ENCODE measurements around the gene SCNN1A.

SCNN1A gene

DNA sequence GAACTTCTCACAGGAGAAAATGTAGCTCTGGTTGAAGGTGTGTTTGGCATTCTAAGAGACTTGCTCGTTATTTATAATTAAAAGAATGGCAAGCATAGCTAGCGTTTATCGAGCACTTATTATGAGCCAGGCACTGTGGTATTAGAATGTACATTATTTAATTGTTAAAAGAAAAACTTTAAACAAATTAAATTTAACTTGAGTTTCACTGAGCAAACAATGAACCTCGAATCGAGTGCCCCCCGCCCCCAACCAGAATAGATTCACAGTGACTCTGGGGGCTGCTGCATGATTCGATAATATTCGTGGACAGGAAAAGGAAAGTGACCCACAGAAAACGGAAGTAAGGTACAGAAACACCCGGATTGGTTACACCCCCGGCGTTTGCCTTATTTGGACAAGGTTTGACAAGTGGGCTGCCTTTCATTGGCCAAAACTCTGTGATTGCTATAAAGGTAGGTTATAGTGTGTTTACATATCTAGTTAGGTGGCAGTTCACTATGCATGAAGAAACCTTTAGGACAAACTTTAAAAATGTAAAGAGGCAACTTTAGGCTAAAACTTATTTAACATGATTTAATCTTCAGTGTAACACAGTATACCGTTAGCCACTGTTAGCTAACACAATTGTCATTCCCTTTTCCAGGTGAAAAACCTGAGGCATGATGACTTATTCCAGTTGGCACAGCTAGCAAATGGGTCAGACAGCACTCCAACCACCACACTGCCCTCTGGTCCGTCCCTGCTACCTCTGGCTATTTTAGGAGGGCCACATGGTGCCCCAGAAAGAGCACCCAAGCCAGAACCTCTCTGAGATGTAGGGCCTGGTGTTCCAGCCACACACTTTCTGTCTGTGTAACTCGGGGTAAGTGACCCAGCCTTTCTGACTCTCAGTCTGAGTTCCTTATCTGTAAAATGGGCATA, 7.1 kb downstream of the SCNN1A start:
- no peak for DNase-seq

GRCh38 chr12:6367065-6367968, 8.0 kb downstream of the SCNN1A start:
- no peak for DNase-seq

- DNase-seq: no peak
Measured at GRCh38 chr12:6364044-6364374, 11.4 kb downstream of the SCNN1A start.

GRCh38 chr12:6363330-6364043, 11.9 kb downstream of the SCNN1A start:
- no peak for DNase-seq

DNA sequence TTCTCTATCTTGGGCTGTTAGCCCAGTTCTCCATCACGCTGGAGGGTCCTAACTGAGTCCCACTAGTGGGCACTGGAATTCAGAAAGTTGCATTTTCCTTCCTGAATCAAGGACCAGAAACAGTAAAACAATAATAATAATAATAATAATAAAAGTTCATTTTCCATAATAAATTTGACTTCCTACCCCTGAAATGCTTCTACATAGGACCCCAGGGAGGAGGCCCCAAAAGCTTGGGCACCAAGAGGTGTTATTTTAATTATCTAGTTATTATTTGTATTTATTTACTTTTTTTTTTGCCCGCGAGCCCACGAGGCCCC, 12.4 kb downstream of the SCNN1A start:
- no peak for DNase-seq

- DNase-seq: no peak
Measured at GRCh38 chr12:6362403-6362802, 13.0 kb downstream of the SCNN1A start.

DNA sequence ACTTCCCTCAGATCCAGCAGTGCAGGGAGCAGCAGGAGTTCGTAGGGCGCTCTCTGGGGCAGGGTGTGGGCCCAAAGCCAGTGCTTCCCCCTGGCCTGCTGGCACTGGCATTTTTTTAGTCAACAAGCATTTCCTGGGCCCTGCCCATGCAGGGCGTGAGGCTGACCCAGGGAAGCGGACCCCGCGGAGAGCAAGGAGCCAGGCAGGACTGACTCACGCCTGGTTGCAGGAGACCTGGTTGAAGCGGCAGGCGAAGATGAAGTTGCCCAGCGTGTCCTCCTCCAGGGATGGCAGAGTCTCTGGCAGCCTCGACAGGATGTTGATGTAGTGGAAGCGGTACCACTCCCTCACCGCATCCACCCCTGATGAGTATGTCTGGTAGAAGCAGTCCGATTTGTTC, 13.5 kb downstream of the SCNN1A start:
- DNase-seq: no peak

DNA sequence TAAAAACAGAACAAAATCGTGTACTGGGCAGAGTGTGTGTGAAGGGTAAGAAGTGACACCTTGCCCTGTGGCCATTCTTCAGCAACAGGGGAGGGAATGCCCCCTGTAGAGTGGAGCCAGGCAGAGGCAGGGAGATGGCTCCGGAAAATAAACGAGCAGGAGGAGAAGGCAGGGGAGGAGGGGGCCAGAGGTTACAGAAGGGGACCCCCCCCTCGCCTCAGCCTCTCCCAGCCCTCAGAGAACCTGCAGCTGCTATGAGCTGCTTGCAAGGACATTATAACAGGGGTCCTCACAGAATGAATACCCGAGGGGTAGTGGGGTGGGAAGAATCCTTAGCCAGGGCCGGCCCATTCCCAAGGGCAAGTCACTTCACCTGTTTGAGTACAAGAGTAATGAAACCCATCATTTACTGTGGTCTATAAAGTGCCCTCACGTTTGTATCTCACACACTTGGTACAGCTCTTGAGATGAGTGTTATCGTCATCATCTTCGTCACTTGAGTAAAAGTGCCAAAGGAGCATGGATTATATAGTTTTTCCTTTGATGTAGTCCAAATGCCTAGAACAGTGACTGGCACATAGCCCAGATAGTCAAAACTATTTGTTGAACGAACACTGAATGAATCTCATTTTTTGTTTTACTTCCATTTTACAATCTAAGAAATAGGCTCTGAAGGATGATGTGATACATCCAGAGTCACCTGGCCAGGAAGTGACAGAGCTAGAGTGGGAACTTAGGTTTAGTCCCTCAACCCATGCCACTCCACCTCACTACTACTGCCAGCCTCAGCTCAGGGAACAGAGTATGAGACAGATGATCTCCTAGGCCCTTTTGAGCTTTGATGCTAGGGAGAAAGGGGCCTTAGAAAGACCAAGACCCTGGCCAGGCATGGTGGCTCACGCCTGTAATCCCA, 14.5 kb downstream of the SCNN1A start:
- no peak for DNase-seq

GRCh38 chr12:6360080-6360571, 15.2 kb downstream of the SCNN1A start:
- DNase-seq: no peak

- DNase-seq: no peak
Measured at GRCh38 chr12:6358881-6359280, 16.5 kb downstream of the SCNN1A start.

- no peak for DNase-seq
Measured at GRCh38 chr12:6356374-6356820, 19.0 kb downstream of the SCNN1A start.

- DNase-seq: no peak
Measured at GRCh38 chr12:6355491-6356373, 19.6 kb downstream of the SCNN1A start.

DNA sequence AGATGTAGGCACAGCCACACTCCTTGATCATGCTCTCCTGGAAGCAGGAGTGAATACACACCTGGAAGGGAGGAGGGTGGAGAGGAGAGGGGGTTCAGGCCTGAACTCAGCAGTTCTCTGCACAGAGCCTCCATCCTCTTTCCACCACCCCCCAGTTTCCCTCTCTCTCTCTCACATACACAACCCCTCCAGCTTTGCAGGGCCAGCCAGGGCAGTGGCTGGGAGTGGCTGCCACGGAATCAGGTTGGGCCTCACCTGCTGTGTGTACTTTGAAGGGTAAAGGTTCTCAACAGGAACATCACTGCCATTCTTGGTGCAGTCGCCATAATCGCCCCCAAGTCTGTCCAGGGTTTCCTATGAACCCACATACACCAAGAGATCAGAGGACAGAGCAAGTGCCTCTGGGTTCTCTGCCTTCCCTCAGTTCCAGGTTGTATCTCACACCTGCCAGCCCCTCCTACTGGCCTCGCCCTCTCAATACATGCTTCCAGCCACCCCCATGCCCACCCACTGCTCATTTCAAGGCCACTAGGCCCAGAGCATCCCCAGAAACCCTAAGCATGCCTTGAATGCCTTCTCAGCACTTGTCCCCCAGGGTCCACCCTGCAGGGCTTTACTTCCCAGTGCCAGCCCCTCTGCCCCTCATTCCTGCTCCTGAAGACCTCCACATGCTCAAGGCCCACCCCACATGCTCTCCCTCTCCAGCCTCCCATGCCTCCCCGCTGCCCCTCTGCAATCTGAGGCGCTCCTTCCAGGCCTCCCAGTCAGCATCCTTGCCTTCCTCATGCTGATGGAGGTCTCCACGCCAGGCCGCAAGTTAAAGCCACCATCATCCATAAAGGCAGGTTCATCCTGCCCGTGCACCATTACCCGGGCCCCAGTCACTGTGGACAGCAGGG, 20.6 kb downstream of the SCNN1A start:
- DNase-seq: no peak

DNA sequence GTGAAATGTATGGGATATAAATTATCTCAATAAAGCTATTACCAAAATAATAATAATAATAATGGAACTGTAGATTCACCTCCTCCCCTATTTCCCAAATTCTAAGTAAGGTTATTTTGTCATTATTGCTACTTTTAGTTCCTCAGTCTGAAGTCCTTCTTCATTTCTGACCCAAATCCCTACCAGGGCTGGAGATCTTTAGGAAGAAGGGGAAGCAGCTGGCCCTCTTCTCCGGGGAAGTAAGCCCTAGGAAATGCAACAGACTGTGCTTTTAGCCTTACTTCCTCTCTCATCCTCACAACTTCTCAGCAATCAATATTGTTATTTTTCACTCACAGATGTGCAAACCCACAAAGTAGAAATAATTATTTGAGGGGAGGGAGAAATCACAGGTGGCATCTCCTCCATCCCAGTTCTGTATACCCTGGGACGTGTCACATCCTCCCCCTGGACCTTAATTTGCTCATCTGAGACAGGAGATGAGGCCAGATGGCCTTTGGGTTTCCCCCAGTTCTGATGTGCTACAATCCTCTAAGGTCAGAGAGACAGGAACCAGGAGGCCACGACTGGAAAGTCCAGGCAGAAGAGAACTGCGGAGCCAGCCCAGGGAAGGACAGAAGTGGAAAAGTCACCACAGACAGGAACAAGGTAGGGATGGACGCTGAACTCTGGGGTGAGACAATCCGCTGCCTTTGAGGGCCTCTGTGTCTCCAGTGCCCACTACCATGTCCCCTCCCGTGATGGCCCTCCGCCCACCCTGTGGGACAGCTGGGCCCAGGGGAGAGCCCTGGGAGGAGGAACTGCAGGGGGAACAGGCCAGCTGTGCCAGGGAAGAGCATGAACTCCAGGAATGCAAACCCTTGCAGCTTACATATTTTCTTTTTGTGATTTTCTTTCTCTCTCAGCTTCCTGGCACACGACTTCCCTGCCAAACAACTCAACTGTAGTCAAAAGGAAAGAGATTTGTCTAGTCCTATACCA, 22.9 kb downstream of the SCNN1A start:
- no peak for DNase-seq

DNA sequence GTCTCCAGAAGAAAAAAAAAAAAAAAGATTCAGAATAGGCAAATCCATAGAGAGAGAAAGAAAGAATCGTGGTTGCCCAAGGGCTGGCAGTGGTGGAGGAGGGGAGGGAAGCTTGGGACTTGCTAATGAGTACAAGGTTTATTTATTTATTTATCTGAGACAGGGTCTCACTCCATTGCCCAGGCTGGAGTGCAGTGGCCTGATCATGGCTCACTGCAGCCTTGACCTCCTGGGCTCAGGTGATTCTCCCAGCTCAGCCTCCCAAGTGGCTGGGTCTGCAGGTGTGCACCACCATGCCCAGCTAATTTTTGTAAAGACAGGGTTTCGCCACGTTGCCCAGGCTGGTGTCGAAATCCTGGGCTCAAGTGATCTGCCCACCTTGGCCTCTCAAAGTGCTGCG, 23.7 kb downstream of the SCNN1A start:
- DNase-seq: no peak

DNA sequence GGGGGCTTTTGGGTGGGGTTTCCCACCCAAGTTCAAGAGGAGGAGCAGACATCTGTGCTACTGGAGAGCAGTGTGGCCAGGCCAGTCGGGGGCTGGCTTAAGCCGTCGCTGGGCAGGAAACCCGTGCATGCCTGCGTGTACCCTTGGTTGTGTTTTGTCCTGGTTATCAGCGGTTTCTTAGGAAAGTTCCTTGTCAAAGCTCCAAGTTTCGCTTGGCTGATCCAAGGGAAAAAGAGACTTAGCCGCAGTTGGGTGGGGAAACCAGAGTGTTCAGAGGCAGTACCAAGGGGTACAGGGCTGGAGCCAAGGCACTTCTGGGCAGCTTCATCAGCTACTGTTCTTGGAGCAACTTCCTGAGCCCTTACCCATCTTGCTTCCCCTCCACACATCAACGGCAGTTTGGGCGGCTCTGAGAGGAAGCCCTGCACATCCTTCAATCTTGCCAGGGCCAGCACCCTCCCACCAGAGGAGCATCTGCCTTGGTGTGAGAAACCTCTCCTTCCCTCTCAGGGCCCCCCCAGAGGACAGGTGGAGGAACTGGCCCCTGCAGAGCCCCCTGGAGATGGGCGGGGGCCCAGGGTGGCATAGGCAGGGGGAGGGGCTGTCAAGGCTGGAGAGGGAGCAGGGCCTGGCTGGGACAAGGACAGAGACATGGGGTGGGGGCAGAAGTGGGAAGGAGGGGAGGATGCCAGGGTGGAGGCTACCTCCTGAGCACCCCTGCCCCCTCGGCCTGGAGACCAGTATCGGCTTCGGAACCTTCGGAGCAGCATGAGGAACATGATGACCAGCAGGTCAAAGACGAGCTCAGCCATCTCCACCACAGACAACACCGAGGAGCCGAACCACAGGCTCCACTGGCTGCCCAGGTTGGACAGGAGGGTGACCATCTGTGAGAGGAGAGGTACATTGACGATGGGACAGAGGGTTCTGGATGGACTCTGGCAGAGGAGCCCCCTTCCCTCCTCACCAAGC, 27.7 kb downstream of the SCNN1A start:
- DNase-seq: no peak

DNA sequence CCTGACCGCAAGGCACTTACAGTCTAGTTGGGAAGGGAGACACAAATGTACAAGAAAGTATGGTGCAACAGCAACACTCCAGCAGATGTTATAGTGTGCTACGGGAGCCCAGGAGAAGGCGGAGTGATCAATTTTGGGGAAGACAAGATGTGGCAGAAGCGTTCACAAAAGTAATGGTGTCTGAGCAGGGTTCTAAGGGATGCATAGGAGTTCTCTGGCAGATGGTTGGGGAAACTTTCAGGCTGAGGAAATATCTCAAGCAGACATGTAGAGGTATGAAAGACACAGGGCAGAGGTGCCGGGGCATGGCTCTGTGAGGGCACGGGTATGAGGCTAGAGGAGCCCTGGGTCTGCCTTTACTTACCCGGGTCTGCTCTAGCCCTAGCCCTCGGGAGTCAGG, 28.4 kb downstream of the SCNN1A start:
- no peak for DNase-seq
